H1 (cell line): Measurements from ENCODE around the gene RNF123.

Experiments
- ASH2L ChIP-seq: fragments of 200-600, 300-600 bp; sonication (generic); IDR thresholded peaks from one replicate; pipeline ENCODE4 v1.7.1; 2017; ENCODE audit warnings: low read length
- EGR1 ChIP-seq: IDR thresholded peaks from 2 replicates; pipeline ENCODE4 v1.6.1; 2011; ENCODE audit warnings: low read depth, low read length, borderline replicate concordance
- JUN ChIP-seq: IDR thresholded peaks from 2 replicates; pipeline ENCODE4 v1.6.1; 2011; ENCODE audit warnings: low read depth, mild to moderate bottlenecking, improper control_type of control experiment, low read length
- JUND ChIP-seq: IDR thresholded peaks from 2 replicates; pipeline ENCODE4 v1.6.1; 2011; ENCODE audit warnings: mild to moderate bottlenecking, improper control_type of control experiment, low read length
- NRF1 ChIP-seq: IDR thresholded peaks from 2 replicates; pipeline ENCODE4 v1.6.1; 2011; ENCODE audit warnings: mild to moderate bottlenecking, low read depth, low read length, improper control_type of control experiment
- SP1 ChIP-seq: IDR thresholded peaks from 2 replicates; pipeline ENCODE4 v1.6.1; 2011; ENCODE audit warnings: low read depth, low read length
- SP2 ChIP-seq: IDR thresholded peaks from 2 replicates; pipeline ENCODE4 v1.6.1; 2012; ENCODE audit warnings: mild to moderate bottlenecking, low read length, inconsistent platforms
- YY1 ChIP-seq: IDR thresholded peaks from 2 replicates; pipeline ENCODE4 v1.6.1; 2011; ENCODE audit warnings: low read depth, mild to moderate bottlenecking, low read length
- TF ChIP-seq, protein P1 (sequence below), 3 experiments: IDR thresholded peaks; 1 replicate in 2 of 3; 2 replicates in 1 of 3; pipeline versions ENCODE4 v1.5.1 to v1.6.1; 2011; ENCODE audit warnings: low read length in 3 of 3, mild to moderate bottlenecking in 3 of 3, inconsistent platforms in 2 of 3, low read depth in 1 of 3, moderate library complexity in 1 of 3; ENCODE audit not compliant: insufficient read depth in 1 of 3; ENCODE audit errors: control extremely low read depth in 1 of 3

DNA sequence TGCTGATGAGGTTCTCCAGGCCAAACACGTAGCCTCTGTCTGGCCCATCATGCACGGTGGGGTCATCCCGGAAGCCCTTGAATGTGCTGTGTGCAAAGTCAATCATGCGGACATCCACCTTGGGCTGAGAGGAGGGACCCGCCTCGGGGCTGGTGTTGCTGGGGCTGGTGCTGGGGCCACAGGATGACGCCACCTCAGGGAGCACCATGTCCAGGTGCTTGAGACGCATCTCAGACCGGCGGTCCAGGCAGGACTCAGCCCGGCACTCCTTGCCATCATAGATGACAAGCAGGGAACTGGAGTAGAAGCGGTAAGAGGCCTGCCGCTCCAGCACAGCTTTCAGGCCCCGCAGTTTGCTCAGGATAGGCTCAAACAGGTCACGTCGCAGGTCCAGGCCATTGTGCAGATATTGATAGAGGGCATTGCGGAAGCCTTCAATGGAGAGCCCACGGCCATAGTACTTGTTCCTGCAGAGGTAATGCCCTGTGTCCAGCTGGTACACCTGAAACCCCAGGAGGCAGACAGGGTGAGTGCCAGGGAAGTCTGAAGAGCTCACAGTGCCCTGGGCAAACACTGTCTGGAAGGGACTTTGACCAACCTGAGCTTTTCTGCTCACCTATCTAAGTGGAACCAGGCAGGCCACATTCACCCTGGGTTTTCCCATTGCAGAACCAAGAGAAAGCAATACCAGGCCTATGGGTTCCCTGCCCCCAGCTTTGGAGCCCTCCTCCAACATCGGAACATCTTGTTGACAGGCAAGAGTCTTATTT lies 38.0 kb downstream of the RNF123 start:
- TF ChIP-seq JUND: no peak
- TF ChIP-seq, protein P1, sequence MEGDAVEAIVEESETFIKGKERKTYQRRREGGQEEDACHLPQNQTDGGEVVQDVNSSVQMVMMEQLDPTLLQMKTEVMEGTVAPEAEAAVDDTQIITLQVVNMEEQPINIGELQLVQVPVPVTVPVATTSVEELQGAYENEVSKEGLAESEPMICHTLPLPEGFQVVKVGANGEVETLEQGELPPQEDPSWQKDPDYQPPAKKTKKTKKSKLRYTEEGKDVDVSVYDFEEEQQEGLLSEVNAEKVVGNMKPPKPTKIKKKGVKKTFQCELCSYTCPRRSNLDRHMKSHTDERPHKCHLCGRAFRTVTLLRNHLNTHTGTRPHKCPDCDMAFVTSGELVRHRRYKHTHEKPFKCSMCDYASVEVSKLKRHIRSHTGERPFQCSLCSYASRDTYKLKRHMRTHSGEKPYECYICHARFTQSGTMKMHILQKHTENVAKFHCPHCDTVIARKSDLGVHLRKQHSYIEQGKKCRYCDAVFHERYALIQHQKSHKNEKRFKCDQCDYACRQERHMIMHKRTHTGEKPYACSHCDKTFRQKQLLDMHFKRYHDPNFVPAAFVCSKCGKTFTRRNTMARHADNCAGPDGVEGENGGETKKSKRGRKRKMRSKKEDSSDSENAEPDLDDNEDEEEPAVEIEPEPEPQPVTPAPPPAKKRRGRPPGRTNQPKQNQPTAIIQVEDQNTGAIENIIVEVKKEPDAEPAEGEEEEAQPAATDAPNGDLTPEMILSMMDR (IDR thresholded peaks at IDR 0.05; ENCODE audit: control extremely low read depth in 1 of 3, insufficient read depth in 1 of 3, low read depth in 1 of 3, low read length in 3 of 3): no peak
- TF ChIP-seq NRF1: no peak
- no peak for TF ChIP-seq SP2
- TF ChIP-seq YY1: no peak
- TF ChIP-seq SP1: no peak
- no peak for TF ChIP-seq JUN
- TF ChIP-seq EGR1: no peak
- TF ChIP-seq ASH2L: no peak
